GM12801 (cell line): ENCODE data around the gene MYMX.

Source experiments
- CTCF ChIP-seq: IDR thresholded peaks from one replicate; pipeline ENCODE4 v1.5.1; 2011; ENCODE audit warnings: control low read depth; ENCODE audit not compliant: insufficient read length; ENCODE audit errors: extremely low read depth

Gene MYMX

GRCh38 chr6:44227148-44227793 is 10.5 kb downstream of the MYMX start:
- no peak for TF ChIP-seq CTCF

GRCh38 chr6:44228031-44228430 is 11.3 kb downstream of the MYMX start:
- no peak for TF ChIP-seq CTCF

GRCh38 chr6:44228433-44228832 is 11.7 kb downstream of the MYMX start:
- TF ChIP-seq CTCF: no peak

GRCh38 chr6:44228836-44229235 is 12.1 kb downstream of the MYMX start:
- TF ChIP-seq CTCF: no peak

- no peak for TF ChIP-seq CTCF
Measured at GRCh38 chr6:44229376-44230033, 12.8 kb downstream of the MYMX start.

- TF ChIP-seq CTCF: no peak
Measured at GRCh38 chr6:44230034-44230675, 13.4 kb downstream of the MYMX start.

GRCh38 chr6:44232676-44233566 is 16.2 kb downstream of the MYMX start:
- no peak for TF ChIP-seq CTCF
